Stimulated activated CD8-positive, alpha-beta memory T cell treated with anti-CD3 and anti-CD28 coated beads, Interleukin-4, amount 100 ng/mL, for 1 hour (primary cell): ENCODE data around the gene C22orf39.

Experiments used
- DNase-seq, 2 donors: peaks; one replicate each; pipeline ENCODE4 v3.0.0-alpha.2; 2020; ENCODE audit warnings: low read depth in 2 of 2, low spot score in 1 of 2

Gene C22orf39

DNA sequence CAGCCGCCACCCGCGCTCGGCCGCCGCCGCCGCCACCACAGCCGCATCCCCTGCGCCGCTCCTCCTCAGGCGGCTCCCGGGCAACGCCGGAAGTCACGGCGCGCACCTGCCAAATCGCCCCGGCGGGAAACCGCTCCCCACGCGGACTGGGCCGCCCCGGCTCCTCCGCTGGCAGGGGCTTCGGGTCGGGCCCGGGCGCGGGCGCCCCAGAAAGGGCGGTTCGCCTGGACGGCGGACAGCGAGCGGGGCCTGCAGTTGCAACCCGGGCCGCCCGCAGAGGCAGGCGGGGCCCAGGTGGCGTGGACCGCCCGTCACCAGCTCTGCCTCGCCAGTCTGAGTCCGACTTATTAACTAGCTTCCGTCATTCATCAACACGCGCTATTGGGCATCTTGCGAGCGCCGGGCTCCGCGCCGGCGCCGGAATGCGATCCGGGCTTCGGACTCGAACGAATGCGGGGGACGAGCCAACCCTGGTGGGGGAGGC is 15.8 kb downstream of the C22orf39 start, which contains the start of gene HIRA:
Gene HIRA (minus strand): TSS at position 85 of the 484 bp plus-strand sequence. CDS start 257 bp downstream, outside the sequence.
- DNase-seq = peak; percentile 69

DNA sequence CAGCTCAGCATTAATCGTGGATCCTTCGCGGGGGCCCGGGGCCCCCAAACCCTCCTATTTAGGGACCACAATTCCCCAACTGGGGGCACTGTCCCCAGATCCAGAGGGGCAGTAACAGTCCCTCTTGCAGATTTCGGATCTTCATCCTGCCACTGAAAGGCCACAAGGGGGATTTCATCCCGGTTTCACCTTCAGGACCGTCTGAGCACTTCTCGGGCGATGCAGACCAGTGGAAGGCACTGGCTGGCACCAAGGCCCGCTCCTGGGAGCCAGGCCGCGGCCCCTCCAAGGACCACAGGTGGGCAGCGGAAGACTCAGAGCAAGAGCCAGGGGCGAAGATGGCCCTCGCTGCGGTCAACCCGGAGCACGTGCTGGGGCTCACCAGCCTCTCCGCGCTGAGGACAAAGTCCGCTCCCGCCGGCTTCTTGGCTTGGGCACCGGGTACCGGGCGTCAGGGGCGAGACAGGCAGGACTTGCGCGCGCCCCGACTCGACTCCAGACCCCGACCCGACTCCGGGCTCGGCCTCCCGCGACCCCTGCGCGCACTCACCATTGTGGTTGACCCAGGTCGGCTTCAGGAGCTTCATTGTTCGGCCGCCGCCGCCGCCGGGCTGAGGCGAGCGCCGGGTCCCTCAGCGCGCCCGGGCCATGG is 16.5 kb downstream of the C22orf39 start:
- no peak for DNase-seq

DNA sequence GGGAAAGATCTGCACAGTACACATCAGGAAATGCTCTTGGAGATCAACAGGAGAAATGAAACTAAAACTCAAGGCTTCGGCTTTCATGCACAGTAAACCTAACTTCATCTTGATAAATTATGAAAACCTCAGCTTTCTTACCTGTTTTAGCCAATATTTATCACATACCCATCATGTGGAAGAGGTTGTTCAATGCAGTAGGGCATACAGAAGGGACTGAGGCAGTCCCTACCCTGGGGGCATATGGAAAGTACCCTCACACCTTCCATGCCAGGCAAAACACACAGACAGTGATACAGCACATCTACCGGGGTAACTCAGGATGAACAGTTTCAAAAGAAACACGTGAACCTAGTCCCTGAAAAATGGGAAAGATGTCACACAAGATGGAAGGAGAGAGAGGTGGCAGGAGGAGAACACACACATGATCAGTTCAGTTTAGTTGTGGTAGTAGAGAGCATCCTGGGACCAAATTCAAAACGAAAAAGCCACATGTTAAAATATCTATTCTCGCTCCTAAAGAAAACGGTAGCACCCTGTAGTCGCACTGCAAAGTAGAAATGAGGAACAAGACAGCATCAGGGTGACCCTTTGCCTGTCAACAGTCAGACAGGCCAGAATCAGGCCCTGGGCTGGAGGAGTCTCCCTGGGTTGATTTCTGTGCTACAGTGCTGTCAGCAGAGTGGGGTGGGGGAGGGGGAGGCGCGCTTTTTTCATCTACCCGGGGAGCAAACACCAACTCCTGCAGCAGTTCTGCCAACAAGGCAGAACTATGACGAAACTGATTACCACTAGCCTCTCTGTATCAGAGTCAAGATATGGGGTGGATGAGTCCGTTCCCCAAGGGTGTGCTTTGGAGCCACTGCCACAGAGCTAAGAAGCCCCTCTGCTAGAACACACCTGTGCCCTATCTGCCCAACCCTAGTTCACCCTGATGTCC is 17.3 kb downstream of the C22orf39 start:
- DNase-seq = no peak

DNA sequence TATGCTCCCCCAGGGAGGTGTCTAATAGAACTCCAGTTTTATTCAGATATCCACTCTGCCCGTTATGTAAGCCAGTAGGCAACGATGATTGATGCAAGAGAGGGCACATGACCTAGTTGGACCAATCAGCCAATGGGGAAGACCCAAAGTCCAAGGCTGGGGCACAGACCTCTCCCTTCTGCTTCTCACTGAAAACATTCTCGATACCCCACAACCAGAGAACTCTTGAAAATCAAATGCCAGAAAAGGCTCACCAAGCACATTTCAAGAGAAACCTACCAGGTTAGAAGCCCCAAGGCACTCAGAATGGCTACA is 23.4 kb downstream of the C22orf39 start:
- no peak for DNase-seq

DNA sequence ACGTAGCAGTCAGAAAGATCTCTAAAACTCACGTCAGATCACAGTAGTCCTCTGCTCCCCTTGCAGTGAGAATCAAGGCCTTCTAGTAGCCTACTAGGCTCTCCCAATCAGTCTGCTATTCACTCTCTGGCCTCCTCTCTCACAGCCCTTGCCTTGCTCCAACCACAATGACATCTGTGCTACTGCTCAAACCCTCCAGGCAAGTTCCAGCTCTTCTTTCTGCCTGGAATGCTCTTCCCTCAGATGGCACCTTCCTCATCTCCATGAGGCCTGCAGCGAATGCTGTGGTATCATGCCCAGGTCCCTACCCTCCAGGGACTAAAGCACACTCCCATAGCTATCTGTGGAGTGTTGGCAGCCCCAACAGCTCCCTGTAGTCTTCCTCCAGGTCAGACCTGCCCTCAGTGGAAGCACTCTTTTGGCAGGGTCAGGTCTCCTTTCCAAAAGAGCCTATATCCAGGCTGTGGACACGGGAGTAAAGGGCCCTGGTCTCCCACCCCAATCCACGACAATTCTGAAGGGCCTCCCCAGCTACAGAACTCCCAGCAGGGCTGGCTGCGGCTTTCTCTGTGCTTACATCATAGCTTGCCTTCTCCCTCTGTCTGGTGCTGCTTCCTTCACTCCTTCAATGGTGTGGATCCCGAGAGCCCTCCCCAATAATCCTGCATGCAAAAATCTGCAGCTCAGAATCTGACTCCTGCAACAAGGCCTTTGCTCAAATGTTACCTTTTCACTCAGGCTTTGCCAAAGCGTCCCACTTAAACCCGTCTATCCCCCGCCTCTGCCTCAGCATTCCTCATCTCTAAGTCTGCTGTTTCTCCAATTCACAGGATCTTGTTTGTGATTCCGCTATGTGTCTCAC is 24.8 kb downstream of the C22orf39 start:
- DNase-seq = no peak

DNA sequence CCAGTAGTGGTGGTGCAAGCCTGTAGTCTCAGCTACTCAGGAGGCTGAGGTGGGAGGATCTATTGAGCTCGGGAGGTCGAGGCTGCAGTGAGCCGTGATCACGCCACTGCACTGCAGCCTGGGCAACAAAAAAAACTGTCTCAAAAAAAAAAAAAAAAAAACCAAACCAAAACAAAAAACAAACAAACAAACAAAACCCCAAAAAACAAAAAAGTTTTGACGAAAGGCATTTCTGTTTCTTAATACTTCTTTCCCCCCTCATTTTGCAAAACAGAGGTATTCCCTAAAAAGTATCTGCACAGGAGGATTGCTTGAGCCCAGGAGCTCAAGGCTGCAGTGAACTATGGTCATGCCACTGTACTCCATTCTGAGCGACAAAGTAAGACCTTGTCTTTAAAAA is 27.2 kb downstream of the C22orf39 start:
- no peak for DNase-seq

DNA sequence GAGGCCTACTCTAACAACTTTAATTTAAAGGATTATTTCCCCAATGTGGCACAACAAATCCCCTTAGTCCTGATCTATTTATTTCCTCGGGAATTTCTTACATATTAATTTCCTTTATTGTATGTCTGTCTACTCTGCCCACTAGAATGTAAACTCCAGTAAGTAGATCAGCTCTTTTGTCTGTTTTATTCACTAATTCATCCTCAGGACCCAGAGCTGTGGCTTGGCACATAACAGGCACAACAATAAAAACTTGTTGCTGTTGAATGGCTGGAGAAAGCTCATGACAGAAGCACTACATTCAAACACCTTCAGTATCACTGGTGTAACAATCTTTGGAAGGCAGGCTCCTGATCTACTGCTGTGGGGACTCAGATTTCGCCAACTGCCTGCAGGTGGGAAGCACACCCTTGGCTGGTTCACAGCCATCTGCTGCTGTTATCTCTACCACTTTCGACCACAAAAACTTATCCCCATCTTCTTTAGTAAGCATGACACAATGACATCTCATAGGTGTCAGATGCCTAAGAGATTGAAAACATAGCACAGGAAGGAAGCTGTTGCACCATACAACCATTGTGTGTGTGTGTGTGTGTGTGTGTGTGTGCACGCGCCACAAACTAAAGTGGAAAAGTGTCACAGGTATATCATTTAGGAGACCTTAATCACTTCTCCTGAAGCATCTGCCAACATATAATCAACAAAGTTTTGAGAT is 27.9 kb downstream of the C22orf39 start:
- DNase-seq = peak in 1 of 2 donors; percentile 13

DNA sequence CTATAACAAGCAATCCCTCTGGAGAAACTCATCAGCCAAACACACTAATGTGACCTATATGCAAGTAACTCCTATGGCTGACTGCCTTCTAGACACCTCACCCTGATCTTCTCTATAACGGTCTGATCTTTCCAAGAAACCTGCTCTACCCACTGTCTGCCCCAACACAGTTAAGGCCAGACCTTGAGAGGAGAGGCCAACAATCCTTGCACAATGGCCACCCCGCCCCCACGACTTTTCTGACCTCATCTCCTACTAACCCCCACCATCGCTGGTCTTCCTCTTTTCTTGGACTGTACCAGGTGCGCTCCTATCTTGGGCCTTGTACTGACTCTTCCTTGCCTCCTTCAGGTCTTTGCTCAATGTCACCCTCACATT is 28.4 kb downstream of the C22orf39 start:
- no peak for DNase-seq

DNA sequence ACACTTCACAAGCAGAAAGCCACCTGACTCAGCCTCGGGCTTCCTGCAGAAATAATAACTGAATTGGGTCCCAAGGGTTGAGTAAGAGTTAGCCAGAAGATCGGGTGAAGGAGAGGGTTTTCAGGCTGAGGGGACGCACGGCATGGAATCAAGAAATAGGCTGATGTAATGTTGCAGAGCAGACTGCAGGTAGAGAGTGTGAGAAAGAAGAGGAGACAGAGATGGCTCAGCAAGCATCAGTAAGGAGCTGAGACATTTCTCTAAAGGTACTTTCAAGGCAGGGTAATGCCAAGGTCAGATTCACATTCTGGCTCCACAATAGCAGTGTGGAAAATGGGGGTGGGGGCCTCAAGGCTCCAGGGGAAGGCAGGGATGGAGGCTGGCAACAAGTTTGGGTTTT is 34.6 kb downstream of the C22orf39 start:
- DNase-seq = no peak

DNA sequence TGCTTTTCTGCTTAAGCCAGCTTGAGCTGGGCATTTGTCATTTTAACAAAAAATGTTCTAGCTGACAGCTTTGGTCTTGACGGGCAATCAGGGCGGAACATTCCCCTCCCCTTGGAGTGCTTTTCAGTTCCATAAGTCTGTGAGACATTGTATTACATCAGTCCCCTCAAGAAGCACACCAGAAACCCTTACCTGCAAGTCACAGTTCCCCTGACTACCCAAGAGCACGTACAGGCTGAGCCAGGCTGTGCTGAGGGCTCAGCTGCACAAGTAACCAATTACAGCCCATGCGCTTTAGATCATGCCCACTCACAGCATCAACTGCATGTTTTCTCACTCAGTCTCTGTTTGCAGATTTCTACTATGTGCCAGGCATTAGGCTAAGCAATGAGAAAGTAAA is 35.0 kb downstream of the C22orf39 start:
- DNase-seq = no peak

DNA sequence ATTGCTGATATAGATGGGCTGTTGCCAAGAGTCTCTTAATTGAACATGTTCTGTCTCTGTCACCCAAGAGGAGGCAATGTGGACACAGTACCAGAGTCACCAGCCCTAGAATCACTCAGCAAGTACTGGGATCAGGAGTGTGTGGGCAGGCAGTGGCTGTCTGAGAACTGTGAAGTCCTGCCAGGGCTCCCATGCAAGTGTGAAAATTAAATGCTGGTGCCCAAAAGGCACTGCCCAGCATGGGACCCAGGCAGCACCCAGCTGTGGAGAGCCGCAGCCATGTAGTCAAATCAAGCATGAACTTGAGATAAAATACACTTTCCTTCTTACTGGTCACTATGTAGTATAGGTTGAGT is 35.8 kb downstream of the C22orf39 start:
- DNase-seq = no peak

DNA sequence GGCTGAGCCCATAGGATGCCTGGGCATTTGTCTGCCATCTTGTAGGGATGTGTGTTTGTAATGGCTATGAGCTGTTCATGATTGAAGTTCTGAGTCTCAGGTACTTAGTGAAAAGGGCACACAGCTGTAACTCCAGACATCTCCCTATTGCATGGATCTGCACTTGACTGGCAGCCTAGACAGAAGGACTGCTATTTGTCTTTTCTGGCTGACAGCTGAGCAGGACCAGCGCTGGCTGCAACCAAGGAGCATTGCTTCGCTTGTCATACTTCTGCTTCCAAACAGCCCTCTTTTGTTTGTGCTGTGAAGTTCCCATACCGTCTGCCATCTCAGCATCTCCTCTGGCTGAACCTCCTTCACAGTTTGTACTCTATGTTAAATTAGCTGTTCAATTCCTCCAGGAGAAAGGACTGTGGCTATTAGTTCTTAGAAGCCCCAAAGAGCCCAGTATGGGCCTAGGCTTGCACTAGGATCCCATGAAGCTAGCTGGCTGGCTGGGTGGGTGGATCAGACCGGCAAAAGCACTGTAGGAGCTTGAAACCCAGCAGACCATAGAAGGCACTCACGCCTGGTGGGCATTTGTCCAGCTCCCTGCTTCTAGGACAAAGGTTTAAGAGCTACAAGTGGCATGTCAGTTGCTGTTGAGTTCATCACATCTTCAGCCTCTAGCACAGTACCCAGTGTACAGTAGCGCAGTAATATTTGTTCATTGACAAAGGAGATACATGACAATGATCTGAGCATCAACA is 36.4 kb downstream of the C22orf39 start:
- DNase-seq = no peak

DNA sequence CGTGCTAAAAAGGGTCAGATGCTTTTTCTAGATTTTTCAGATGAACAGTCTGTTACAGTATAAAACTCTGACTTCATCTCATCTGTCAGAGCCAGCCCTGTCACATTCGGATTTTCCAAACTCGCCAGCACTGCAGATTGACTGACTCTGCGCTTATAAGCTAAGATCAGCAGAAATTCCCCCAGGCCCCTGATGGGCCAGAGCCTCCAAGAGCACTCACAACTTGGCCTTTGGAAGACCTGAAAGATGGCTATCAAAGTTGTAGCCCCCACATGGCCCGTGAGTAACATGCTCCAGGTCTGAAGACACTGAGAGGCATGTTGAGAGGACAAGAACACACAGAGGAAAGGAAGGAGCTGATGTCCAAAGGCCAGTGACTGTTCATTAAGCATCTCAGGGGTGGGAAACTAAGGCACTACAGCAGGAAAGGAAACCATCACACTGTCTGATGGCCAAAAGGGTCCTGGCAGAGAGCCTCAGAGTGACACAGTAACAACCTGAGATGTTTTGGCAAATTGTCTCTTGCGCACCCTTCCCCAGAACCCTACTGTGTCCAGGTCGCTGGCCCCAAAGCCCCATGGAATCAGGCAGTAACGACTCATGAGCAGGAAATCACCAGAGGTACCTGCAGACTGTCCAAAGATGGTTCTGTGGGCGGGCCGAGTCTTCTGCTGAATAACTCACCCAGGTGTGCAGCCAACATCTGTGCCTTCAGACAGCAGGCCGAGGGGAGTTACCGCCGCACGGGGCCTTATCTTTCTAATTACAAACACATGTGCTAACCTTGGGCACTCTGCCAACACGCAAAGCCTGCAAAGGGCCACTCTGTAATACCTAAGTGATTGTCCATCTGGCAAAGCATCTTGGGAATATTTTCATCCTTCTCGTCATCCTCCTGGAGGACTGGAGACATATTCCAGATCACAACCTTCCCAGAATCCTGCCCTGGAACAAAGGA is 39.6 kb downstream of the C22orf39 start:
- DNase-seq = no peak

DNA sequence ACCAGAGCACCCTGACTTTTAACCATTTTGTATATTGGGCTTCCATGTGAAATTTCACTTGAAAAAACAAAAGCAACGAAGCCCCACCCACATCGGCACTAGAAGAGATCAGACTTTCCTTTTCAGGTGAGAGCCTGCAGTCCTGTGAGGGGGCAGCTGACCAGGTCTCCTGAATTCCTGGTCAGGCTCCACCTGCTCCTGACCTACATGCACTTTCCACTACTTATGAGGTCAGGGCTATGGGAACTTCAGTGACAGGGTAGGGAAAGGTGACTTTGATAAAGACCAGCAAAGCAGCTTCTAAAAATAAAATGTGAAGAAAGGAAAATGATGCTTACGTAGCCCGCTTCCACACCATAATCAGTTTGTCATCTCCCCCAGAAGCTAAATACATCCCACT is 40.7 kb downstream of the C22orf39 start:
- no peak for DNase-seq

DNA sequence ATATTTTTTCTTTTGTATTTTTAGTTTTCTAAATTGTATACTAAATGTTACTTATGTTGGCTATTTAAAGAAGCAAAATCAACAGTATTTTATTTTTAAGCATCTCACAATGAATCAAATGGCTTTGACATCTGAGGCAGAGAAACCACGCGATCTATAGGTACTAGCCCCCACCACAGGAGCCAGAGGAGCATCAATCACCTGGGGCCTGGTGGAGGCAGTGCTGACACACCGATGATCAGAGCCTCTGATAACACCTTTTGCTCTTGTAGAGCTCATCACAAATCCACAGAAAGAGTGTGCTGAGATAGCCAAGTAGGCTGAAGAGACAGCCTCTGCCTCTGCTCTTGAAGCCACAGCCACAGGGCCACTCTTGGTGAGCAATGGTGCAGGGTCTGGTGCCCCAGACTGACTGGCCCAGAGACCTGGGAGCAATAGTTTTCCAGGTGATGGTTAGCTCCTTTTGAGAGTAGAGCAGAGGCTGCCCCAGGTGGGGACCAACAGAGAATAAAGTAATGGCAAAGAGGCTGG is 41.2 kb downstream of the C22orf39 start:
- no peak for DNase-seq

DNA sequence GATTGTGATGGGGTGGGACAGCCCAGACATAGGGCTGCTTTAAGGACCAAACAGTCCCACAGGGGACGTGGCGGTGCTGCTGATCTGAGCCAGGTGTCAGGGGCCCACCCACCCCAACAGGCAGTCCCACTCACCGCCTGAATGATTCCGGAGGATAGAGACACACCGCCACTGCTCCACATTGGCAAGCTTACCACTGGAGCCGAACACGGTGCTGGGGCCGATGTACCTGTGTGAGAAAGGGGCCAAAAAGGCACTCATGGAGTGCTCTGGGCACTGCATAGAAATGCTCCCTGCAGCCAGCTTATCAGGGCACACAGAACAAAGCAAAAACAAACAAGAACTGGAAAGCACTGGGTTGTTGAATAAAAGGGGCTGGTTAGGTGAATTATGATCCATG is 41.9 kb downstream of the C22orf39 start:
- DNase-seq = no peak

DNA sequence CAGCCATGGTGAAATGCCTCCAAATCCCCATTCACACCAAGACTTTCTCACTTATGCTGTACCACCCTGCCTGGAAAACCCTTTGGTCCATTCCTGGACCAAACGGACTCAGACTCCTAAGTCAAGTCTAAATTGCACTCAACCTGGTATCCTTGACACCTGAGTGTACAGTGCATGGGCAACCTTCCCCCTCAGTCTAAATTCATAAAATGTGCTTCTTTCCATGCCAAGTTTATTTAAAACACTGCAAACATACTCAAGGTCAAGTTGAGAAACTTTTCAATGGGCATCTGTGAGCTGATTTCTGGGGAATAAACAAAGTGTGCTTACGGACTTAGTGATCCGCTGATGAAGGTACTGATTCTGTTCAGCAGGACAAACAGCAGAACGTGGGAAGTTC is 42.4 kb downstream of the C22orf39 start:
- no peak for DNase-seq

DNA sequence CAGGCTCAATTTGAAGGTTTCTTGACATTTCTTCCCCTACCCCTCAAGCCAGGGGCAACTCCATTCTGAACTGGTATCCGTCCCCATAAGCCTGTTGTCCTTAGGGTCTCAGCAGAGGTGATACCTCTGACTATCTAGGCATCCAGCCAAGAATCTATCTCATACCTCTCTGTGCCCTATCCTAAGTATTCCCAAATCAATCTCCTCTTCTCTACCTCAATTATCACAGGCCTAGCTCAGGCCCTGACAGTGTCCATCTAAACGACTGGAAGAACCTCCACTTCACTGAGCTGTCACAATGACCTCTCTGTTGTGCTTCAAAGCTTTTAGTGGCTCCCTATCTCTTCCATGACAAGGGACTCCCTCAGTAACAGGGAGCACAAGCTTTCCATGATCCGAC is 42.8 kb downstream of the C22orf39 start:
- DNase-seq = no peak

DNA sequence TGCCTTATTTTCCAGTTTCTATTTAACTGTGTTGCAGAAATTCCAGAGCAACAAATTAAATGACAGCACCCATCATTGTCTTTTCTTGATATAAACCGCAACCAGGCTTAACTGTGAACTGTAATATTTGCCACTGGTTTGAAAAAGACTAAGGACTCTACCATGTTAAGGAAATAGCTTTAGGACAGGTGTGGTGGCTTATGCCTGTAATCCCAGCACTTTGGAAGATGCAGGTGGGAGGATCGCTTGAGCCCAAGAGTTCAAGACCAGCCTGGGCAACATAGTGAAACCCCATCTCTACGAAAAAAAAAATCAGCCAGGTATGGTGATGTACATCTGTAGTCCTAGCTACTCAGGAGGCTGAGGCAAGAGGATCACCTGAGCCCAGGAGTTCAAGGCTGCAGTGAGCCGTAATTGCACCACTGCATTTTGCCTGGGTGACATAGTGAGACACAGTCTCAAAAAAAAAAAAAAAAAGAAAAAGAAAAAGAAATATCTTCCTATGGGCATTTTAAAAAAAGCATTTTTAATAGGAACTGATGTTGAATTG is 44.8 kb downstream of the C22orf39 start:
- DNase-seq = no peak
